Measurements from ENCODE around the gene C3orf85.
"Not testable (repeated sequence)": the region's sequence is repeated elsewhere in the genome, so short reads cannot be mapped to it uniquely, and the experiment has no call there.

C3orf85 gene

GRCh38 chr3:109117939-109118338, 18.6 kb upstream of the C3orf85 start, which contains the start of gene MORC1:
Gene MORC1, minus strand, starts transcription at chr3:109118134. Its CDS starts 75 bp downstream, at chr3:109118059.
- H3K27ac ChIP-seq (ENCODE audit: low read depth, low read length) = no peak within 1 kb of the TSS
- H3K4me1 ChIP-seq (ENCODE audit: control insufficient read depth, insufficient read depth, low read length, unreplicated experiment) = no peaks in the 10 kb centered on the region
- no peaks in the 10 kb centered on the region for H3K27me3 ChIP-seq (ENCODE audit: insufficient read depth, low read length)
- no peaks in the 10 kb centered on the region for H3K36me3 ChIP-seq (ENCODE audit: insufficient read depth, low read length)
- no peak within 1 kb of the TSS for H2AFZ ChIP-seq (ENCODE audit: low read length, unreplicated experiment)
- H3K79me2 ChIP-seq (ENCODE audit: control insufficient read depth, insufficient read depth, low read length, unreplicated experiment) = no peaks in the 10 kb centered on the region
- no peak within 1 kb of the TSS for H3K4me3 ChIP-seq (ENCODE audit: low read depth, low read length)

GRCh38 chr3:109118584-109118983, 17.9 kb upstream of the C3orf85 start:
- H2AFZ ChIP-seq (ENCODE audit: low read length, unreplicated experiment) = no peak overlapping the region
- H3K27ac ChIP-seq (ENCODE audit: low read depth, low read length) = no peak overlapping the region
- no peaks in the 10 kb centered on the region for H3K4me1 ChIP-seq (ENCODE audit: control insufficient read depth, insufficient read depth, low read length, unreplicated experiment)
- no peak overlapping the region for H3K4me3 ChIP-seq (ENCODE audit: low read depth, low read length)
- no peaks in the 10 kb centered on the region for H3K36me3 ChIP-seq (ENCODE audit: insufficient read depth, low read length)
- no peaks in the 10 kb centered on the region for H3K79me2 ChIP-seq (ENCODE audit: control insufficient read depth, insufficient read depth, low read length, unreplicated experiment)
- H3K27me3 ChIP-seq (ENCODE audit: insufficient read depth, low read length) = no peaks in the 10 kb centered on the region

GRCh38 chr3:109122690-109123089, 13.8 kb upstream of the C3orf85 start:
- no peak overlapping the region for H3K4me3 ChIP-seq (ENCODE audit: low read depth, low read length)
- no peaks in the 10 kb centered on the region for H3K27me3 ChIP-seq (ENCODE audit: insufficient read depth, low read length)
- H3K79me2 ChIP-seq (ENCODE audit: control insufficient read depth, insufficient read depth, low read length, unreplicated experiment) = no peaks in the 10 kb centered on the region
- no peak overlapping the region for H2AFZ ChIP-seq (ENCODE audit: low read length, unreplicated experiment)
- no peaks in the 10 kb centered on the region for H3K36me3 ChIP-seq (ENCODE audit: insufficient read depth, low read length)
- no peak overlapping the region for H3K27ac ChIP-seq (ENCODE audit: low read depth, low read length)
- H3K4me1 ChIP-seq (ENCODE audit: control insufficient read depth, insufficient read depth, low read length, unreplicated experiment) = no peaks in the 10 kb centered on the region

DNA sequence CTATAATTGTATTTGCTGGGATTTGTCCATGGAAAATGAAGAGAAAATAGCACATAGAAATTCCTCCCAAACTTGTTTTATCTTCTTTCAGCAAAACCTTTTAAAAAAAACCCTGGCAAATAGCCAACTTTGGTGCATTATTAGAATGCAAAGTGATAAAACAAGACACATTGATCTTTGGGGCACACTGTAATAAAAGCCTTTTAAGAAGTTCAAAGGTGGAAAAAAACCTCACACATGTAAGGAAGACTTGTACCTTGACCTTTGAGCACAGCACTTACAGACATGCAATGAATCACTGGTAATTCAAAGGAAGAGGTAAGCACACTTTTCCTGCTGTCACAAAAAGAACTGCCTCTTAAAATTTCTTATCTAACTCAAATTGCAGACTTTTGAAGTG, 10.6 kb upstream of the C3orf85 start:
- no peaks in the 10 kb centered on the region for H3K27me3 ChIP-seq (ENCODE audit: insufficient read depth, low read length)
- no peak overlapping the region for H3K4me3 ChIP-seq (ENCODE audit: low read depth, low read length)
- H3K79me2 ChIP-seq (ENCODE audit: control insufficient read depth, insufficient read depth, low read length, unreplicated experiment) = no peaks in the 10 kb centered on the region
- no peaks in the 10 kb centered on the region for H3K36me3 ChIP-seq (ENCODE audit: insufficient read depth, low read length)
- H3K27ac ChIP-seq (ENCODE audit: low read depth, low read length) = no peak overlapping the region
- no peak overlapping the region for H2AFZ ChIP-seq (ENCODE audit: low read length, unreplicated experiment)
- H3K4me1 ChIP-seq (ENCODE audit: control insufficient read depth, insufficient read depth, low read length, unreplicated experiment) = no peaks in the 10 kb centered on the region

DNA sequence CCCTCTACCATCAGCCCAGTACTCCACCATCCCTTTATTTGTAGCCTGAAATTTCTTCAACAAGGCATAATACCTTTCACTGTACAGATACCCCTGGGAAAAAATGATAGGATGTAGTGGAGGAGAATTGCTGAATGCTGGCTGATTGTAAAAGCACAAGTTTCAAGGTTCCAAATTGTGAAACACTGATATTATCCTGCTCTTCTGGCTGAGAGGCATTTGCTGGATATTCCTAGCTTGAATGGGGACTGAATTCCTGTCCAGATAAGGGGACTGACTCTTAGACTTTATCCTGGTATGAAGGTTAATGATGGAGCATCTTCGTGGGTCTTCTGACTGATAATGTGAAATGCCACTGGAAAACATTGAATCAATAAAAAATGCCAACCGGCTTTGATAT, 9.0 kb upstream of the C3orf85 start:
- no peaks in the 10 kb centered on the region for H3K79me2 ChIP-seq (ENCODE audit: control insufficient read depth, insufficient read depth, low read length, unreplicated experiment)
- no peak overlapping the region for H3K4me3 ChIP-seq (ENCODE audit: low read depth, low read length)
- no peak overlapping the region for H2AFZ ChIP-seq (ENCODE audit: low read length, unreplicated experiment)
- no peaks in the 10 kb centered on the region for H3K27me3 ChIP-seq (ENCODE audit: insufficient read depth, low read length)
- H3K4me1 ChIP-seq (ENCODE audit: control insufficient read depth, insufficient read depth, low read length, unreplicated experiment) = no peaks in the 10 kb centered on the region
- no peak overlapping the region for H3K27ac ChIP-seq (ENCODE audit: low read depth, low read length)
- no peaks in the 10 kb centered on the region for H3K36me3 ChIP-seq (ENCODE audit: insufficient read depth, low read length)

GRCh38 chr3:109131276-109131675, 5.2 kb upstream of the C3orf85 start:
- Histone ChIP-seq H2AFZ (ENCODE audit: low read length, unreplicated experiment) (no peak overlapping the region), H3K27me3 (ENCODE audit: insufficient read depth, low read length) (no peaks in the 10 kb centered on the region), H3K36me3 (ENCODE audit: insufficient read depth, low read length) (no peaks in the 10 kb centered on the region), H3K27ac (ENCODE audit: low read depth, low read length) (no peak overlapping the region), H3K79me2 (ENCODE audit: control insufficient read depth, insufficient read depth, low read length, unreplicated experiment) (no peaks in the 10 kb centered on the region), H3K4me1 (ENCODE audit: control insufficient read depth, insufficient read depth, low read length, unreplicated experiment) (no peaks in the 10 kb centered on the region), H3K4me3 (ENCODE audit: low read depth, low read length) (no peak overlapping the region)

GRCh38 chr3:109132801-109133473, 3.6 kb upstream of the C3orf85 start:
- H3K36me3 ChIP-seq (ENCODE audit: insufficient read depth, low read length) = no peaks in the 10 kb centered on the region
- no peaks in the 10 kb centered on the region for H3K4me1 ChIP-seq (ENCODE audit: control insufficient read depth, insufficient read depth, low read length, unreplicated experiment)
- no peaks in the 10 kb centered on the region for H3K27me3 ChIP-seq (ENCODE audit: insufficient read depth, low read length)
- no peak overlapping the region for H2AFZ ChIP-seq (ENCODE audit: low read length, unreplicated experiment)
- H3K79me2 ChIP-seq (ENCODE audit: control insufficient read depth, insufficient read depth, low read length, unreplicated experiment) = no peaks in the 10 kb centered on the region
- H3K27ac ChIP-seq (ENCODE audit: low read depth, low read length) = no peak overlapping the region
- no peak overlapping the region for H3K4me3 ChIP-seq (ENCODE audit: low read depth, low read length)

- H3K27me3 ChIP-seq (ENCODE audit: insufficient read depth, low read length); H3K79me2 ChIP-seq (ENCODE audit: control insufficient read depth, insufficient read depth, low read length, unreplicated experiment); H3K4me1 ChIP-seq (ENCODE audit: control insufficient read depth, insufficient read depth, low read length, unreplicated experiment); H3K4me3 ChIP-seq (ENCODE audit: low read depth, low read length); H2AFZ ChIP-seq (ENCODE audit: low read length, unreplicated experiment); H3K27ac ChIP-seq (ENCODE audit: low read depth, low read length); H3K36me3 ChIP-seq (ENCODE audit: insufficient read depth, low read length): not testable (repeated sequence)
Observed at GRCh38 chr3:109133474-109133816, 3.1 kb upstream of the C3orf85 start.

GRCh38 chr3:109137761-109138160, 1.2 kb downstream of the C3orf85 start:
- Histone ChIP-seq H3K79me2 (ENCODE audit: control insufficient read depth, insufficient read depth, low read length, unreplicated experiment) (no peaks in the 10 kb centered on the region), H3K4me3 (ENCODE audit: low read depth, low read length) (no peak overlapping the region), H2AFZ (ENCODE audit: low read length, unreplicated experiment) (no peak overlapping the region), H3K27ac (ENCODE audit: low read depth, low read length) (no peak overlapping the region), H3K27me3 (ENCODE audit: insufficient read depth, low read length) (no peaks in the 10 kb centered on the region), H3K36me3 (ENCODE audit: insufficient read depth, low read length) (no peaks in the 10 kb centered on the region), H3K4me1 (ENCODE audit: control insufficient read depth, insufficient read depth, low read length, unreplicated experiment) (no peaks in the 10 kb centered on the region)

DNA sequence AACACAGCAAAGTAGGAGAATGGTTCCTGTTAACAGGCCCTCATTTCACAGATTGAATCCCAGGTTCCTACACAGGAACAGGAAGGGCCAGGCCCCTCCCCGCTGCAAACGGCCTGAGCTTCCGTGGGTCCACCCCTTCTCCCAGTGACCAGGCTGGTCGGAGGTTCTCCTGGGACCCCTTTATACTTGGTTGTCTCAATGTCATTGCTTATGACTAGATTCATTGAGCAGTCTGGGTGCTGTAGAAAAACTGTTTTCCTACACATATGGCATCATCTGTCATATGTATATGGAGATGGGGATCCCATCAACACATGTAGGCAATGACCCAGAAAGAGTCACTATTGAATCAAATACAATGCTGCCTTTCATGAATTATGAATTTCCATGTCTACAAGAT, 3.8 kb downstream of the C3orf85 start:
- Histone ChIP-seq H3K36me3 (ENCODE audit: insufficient read depth, low read length) (no peaks in the 10 kb centered on the region), H3K27me3 (ENCODE audit: insufficient read depth, low read length) (no peaks in the 10 kb centered on the region), H3K27ac (ENCODE audit: low read depth, low read length) (no peak overlapping the region), H2AFZ (ENCODE audit: low read length, unreplicated experiment) (no peak overlapping the region), H3K79me2 (ENCODE audit: control insufficient read depth, insufficient read depth, low read length, unreplicated experiment) (no peaks in the 10 kb centered on the region), H3K4me1 (ENCODE audit: control insufficient read depth, insufficient read depth, low read length, unreplicated experiment) (no peaks in the 10 kb centered on the region), H3K4me3 (ENCODE audit: low read depth, low read length) (no peak overlapping the region)

DNA sequence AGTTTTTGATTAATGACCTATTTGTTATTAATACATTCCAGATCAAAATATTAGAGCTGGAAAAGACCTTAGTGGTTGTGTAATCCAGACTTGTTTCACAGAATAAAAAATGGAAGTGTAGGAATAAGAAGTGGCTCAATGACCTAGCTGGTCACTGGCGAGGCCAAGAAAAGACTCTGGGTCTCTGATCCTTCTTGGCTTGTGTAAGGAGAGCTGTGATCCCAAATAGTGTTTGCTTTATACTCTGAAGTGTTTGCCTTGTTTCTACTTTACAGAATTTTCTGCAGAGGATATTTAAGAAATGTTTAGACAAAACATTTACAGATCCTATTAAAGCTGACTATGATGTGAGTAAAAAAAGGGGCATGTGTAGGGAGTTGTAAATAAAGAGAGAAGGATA, 7.1 kb downstream of the C3orf85 start:
- H3K36me3 ChIP-seq (ENCODE audit: insufficient read depth, low read length) = no peaks in the 10 kb centered on the region
- H3K4me1 ChIP-seq (ENCODE audit: control insufficient read depth, insufficient read depth, low read length, unreplicated experiment) = no peaks in the 10 kb centered on the region
- no peaks in the 10 kb centered on the region for H3K27me3 ChIP-seq (ENCODE audit: insufficient read depth, low read length)
- H2AFZ ChIP-seq (ENCODE audit: low read length, unreplicated experiment) = no peak overlapping the region
- H3K79me2 ChIP-seq (ENCODE audit: control insufficient read depth, insufficient read depth, low read length, unreplicated experiment) = no peaks in the 10 kb centered on the region
- H3K4me3 ChIP-seq (ENCODE audit: low read depth, low read length) = no peak overlapping the region
- H3K27ac ChIP-seq (ENCODE audit: low read depth, low read length) = no peak overlapping the region
